ENCODE measurements around the gene CDC42EP1.

GRCh38 chr22:37601540-37602442 lies 41.5 kb downstream of the CDC42EP1 start:
- TF ChIP-seq HDGF (IDR thresholded peaks at IDR 0.05; ENCODE audit: borderline replicate concordance) (no peak), L3MBTL2 (conservative IDR thresholded peaks at IDR 0.05) (no peak), ELF4 (IDR thresholded peaks at IDR 0.05) (no peak), FOXA1 (IDR thresholded peaks at IDR 0.05) (no peak)
